HG02588 (cell line): Measurements from ENCODE around the gene FOXL1.

Source experiments
- ATAC-seq: cut with Tn5 transposase; IDR thresholded peaks from one replicate; pipeline ENCODE4 v1.9.1; 2021; ENCODE audit warnings: mild to moderate bottlenecking, moderate library complexity; ENCODE audit not compliant: unreplicated experiment

The FOXL1 gene

GRCh38 chr16:86598607-86599565 lies 20.5 kb downstream of the FOXL1 start:
- ATAC-seq = no peak

GRCh38 chr16:86601356-86601755 lies 23.0 kb downstream of the FOXL1 start:
- no peak for ATAC-seq

DNA sequence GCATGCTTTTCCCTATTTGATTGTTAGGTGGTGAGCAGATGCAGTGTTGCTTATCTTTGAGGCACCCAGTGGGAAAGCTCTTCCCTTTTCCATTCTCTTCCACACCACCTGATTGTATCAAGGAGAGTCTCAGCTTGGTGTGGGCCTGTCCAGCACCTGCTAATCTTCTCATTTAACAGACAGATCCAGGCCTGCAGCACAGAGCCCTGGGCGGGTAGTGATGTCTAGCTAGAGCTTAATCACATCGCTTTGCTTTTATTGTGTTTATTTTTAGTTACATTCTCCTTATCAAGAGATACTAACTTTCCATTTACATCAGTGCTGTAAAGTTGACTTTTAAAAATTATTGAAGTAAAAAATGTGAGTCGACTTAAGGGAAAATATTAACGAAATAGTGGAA lies 24.2 kb downstream of the FOXL1 start:
- ATAC-seq = no peak

DNA sequence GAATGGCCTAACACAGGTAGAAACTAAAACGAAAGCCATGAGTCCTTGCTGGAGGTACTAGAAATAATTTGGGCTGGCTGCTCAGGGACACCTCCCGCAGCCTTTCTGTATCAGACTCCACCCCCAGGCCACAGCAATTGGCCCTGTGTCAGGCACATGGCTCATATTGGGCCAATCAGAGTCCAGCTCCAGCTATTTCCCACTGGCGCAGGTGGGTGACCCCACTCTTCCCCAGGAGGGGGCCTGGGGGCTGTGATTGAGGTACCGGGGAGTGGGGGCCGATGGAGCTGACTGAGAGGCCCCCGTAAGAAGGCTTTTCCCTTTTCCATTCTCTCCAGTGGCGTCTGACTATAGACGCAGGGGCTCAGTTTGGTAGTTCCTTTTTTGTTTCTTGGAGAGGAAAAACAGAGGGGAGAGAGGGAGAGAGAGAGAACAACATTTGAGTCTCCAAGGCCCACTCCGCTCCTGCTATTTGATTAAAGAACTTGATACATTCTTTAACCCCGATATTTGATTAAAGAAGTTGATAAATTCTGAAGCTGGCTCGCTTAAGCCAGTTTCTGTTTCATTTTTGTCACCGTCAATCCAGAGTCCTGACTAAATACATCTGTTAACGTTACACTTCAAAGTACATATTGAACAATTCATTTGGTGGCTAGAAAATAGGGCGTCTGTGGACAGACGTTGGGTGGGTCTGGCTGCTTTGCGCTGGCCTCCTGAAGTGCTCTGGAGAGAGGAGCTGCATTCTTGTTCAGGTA lies 26.3 kb downstream of the FOXL1 start:
- peak; percentile 83 for ATAC-seq

- no peak for ATAC-seq
Observed at GRCh38 chr16:86605950-86606349, 27.6 kb downstream of the FOXL1 start.

- ATAC-seq = no peak
Observed at GRCh38 chr16:86608301-86608747, 30.0 kb downstream of the FOXL1 start.

GRCh38 chr16:86609115-86609514 lies 30.8 kb downstream of the FOXL1 start:
- ATAC-seq = no peak

- ATAC-seq = no peak
Observed at GRCh38 chr16:86609661-86610060, 31.3 kb downstream of the FOXL1 start.

DNA sequence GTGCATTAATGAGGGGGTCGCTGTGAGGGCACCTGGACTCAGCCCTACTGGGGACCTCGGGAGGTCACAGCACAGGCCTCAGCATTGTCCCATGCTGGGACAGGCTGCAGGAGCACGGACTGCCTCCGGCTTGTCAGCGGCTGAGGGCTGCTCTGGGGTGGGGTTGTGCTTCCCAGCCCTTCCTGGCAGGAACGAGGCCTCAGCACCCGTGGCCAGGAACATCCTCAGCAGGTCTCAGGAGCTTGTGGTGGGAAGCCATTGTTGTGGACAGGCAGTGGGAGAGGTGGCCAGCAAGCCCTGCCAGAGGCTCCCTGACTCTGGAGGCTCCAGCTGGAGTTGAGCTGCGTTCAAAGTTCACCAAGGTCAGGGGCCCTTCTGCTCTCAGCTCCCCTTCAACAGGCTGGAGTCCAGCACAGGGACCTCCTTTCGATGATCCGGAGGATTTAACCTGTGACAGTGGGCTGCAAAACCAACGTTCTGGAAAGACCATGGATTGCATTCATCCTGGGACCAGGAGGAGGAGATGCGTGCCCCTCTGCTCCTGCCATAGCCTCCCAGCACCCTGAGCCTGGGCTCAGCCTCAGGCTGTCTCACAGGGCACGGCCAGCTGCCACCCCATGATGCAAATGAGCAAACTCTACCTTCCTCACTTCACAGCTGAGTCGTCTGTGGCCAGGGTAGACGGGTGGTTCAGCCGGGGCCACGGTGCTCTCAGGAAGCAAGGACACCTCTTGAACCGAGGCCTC lies 32.6 kb downstream of the FOXL1 start:
- ATAC-seq = no peak

DNA sequence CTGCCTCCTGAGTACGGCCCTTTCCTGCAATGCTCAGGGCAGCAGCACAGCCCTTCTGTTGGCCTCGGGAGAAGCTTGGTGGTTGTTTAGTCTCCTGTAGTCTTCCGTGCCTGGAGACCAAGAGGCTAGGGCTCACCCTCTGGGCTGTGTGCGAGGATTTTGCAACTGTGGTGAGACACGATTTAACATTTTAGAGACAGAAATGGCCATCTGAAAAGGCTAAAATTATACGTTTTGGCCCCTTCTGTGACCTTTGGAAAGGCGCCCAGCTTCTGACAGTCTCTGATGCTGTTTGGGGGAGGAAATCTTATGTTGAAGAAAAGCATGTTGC lies 33.1 kb downstream of the FOXL1 start:
- no peak for ATAC-seq

DNA sequence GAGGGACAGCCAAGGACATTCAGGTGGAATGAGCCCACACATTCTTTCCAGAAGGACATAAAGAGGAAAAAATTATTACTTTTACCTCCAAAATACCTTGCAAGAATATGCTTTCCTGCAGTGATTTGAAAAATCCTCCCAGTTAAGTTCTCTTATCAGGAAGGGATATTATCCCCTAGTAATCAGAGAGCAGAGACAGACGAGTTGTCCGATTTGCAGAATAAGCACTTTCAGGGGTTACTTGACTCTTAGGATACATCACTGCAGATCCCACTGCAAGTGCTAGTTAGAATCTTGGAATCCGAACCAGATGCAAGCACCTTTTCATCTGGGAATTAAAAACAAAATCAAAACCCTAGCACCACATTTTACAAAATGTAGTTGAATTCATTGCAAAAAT lies 33.6 kb downstream of the FOXL1 start:
- ATAC-seq = no peak

- no peak for ATAC-seq
Observed at GRCh38 chr16:86614699-86615098, 36.4 kb downstream of the FOXL1 start.

- no peak for ATAC-seq
Observed at GRCh38 chr16:86616906-86617305, 38.6 kb downstream of the FOXL1 start.

DNA sequence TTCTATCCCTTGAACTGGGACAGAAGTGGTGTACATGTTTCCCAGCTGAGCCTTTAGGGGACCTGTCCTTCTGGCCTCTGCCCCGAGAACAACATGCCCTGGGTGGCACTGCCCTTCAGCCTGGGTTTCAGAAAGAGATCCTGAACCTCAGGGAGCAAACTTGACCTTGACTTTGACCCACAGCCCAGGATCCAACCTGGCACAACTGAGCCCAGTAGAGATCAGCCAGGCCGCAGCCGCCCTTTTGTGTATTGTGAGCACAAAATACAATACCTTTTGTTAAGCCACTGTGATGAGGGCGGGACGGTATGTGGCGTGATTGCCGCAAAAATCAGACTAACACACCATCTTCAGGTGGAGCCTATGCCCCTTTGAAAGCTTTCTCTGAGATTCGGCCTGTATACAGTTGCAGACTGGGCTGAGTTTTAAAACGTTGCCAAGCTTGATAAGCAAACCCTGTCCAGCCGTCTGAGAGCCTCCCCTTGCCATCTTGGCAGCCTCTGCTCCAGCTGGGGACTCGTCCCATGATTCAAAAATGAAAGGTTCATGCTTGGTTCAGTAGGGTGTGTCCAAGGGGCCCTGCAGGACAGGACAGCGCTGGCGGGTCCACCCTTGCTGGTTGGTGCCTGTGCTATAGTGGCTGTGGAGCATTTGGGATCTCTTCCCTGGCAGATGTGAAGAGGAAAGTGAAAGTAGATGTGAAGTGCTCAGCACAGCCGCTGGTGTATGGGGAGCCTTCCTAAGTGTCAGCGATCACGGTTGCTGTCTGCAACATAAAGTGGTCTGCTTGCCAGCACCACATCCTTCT lies 40.3 kb downstream of the FOXL1 start:
- no peak for ATAC-seq

GRCh38 chr16:86619239-86619794 lies 41.0 kb downstream of the FOXL1 start:
- ATAC-seq = no peak

DNA sequence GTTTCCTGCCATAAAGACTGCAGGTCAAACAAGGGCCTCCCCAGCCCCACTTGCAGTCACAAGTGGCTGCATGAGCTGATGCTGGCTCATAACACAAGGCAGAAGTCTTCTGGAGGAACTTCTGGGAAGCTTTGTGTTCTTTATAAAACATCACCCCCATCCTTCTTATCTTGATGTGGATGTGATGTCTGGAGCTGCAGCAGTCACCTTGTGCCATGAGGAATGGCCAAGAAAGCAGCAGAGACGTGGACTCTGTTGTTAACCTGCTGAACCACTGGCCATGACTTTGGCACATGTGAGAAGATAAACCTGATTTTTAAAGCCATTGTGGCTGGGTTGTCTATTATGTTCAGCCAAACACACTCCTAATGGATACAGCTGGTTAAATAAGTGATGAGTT lies 41.8 kb downstream of the FOXL1 start:
- no peak for ATAC-seq

DNA sequence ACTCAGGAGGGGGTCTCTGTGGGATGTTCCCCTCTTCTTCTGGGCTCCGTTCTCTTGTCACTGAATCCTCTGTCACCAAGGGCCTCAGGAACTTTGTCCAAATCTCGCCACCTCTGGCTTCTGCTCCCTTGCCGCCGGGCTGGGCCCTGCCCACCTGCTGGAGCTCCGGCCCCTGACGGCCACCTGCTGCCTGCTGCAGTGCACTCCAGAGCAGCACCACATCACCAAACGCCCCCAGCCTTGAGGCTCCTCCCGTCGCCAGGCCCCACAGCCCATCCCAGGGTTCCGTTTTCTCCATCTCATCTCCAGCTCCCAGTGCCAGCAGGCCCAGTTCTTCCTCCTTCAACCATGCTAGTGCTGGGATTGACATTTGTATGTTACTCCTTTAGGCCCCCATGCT lies 43.6 kb downstream of the FOXL1 start:
- ATAC-seq = no peak

- no peak for ATAC-seq
Observed at GRCh38 chr16:86622700-86623615, 44.6 kb downstream of the FOXL1 start.

- ATAC-seq = no peak
Observed at GRCh38 chr16:86625029-86625428, 46.7 kb downstream of the FOXL1 start.
